OCI-LY3 (cell line): Measurements from ENCODE around the gene UBAC1.

Source experiments
- H2AFZ ChIP-seq: fragments of 200-600, 300-600 bp; shearing (Covaris generic); 2 replicates; pipeline ENCODE4 v1.6.0; 2014; ENCODE audit warnings: antibody characterized with exemption, low read depth, low read length
- H3K27ac ChIP-seq: fragments of 200-600, 300-600 bp; sonication (generic); 2 replicates; pipeline ENCODE4 v1.5.1; 2014; ENCODE audit warnings: mild to moderate bottlenecking, low read length, moderate library complexity, mixed read lengths
- H3K27me3 ChIP-seq: fragments of 200-600, 300-600 bp; sonication (generic); 2 replicates; pipeline ENCODE4 v1.6.1; 2014; ENCODE audit warnings: low read depth, low read length, mixed read lengths
- H3K36me3 ChIP-seq: fragments of 200-600, 300-600 bp; sonication (generic); replicated peaks from 2 replicates; pipeline ENCODE3; 2014; ENCODE audit warnings: low read depth, low read length, mixed read lengths
- H3K4me1 ChIP-seq: fragments of 300-600, 200-600 bp; sonication (generic); 2 replicates; pipeline ENCODE4 v1.6.1; 2014; ENCODE audit warnings: low read length, mixed read lengths
- H3K4me2 ChIP-seq: fragments of 200-600, 300-600 bp; sonication (generic); 2 replicates; pipeline ENCODE4 v1.6.1; 2014; ENCODE audit warnings: low read length, mixed read lengths
- H3K4me3 ChIP-seq: fragments of 300-600, 200-600 bp; sonication (generic); 2 replicates; pipeline ENCODE4 v1.5.1; 2014; ENCODE audit warnings: antibody characterized with exemption, mild to moderate bottlenecking, low read length, moderate library complexity
- H3K79me2 ChIP-seq: fragments of 300-600, 200-600 bp; shearing (Covaris generic); 2 replicates; pipeline ENCODE4 v1.6.1; 2014; ENCODE audit warnings: mild to moderate bottlenecking, low read length, mixed read lengths
- H3K9ac ChIP-seq: fragments of 300-600, 200-600 bp; shearing (Covaris generic); 2 replicates; pipeline ENCODE4 v1.6.0; 2014; ENCODE audit warnings: mild to moderate bottlenecking, low read length, moderate library complexity
- H3K9me3 ChIP-seq: fragments of 200-600, 300-600 bp; shearing (Covaris generic); 2 replicates; pipeline ENCODE4 v1.6.1; 2014; ENCODE audit warnings: low read length, mixed read lengths; ENCODE audit not compliant: insufficient read depth
- H4K20me1 ChIP-seq: fragments of 200-600, 300-600 bp; sonication (generic); 2 replicates; pipeline ENCODE4 v1.6.1; 2016; ENCODE audit warnings: low read length, mixed read lengths; ENCODE audit not compliant: insufficient read depth
- CTCF ChIP-seq: fragments of 200-600, 300-600 bp; sonication (generic); IDR thresholded peaks from 2 replicates; pipeline ENCODE4 v1.5.1; 2014; ENCODE audit warnings: antibody characterized with exemption, low read length, low read depth
- EZH2phosphoT487 ChIP-seq: fragments of 200-600 bp; shearing (Covaris generic); IDR thresholded peaks from 2 replicates; pipeline ENCODE4 v1.6.1; 2018; ENCODE audit warnings: antibody characterized with exemption, mixed run types, low read depth

The UBAC1 gene

GRCh38 chr9:135963338-135963737 lies 2.2 kb upstream of the UBAC1 start:
- Histone ChIP-seq H3K27me3 (no peaks in the 10 kb centered on the region), H3K4me1 (peaks cover 18% of the 10 kb centered on the region), H3K9ac (no peak overlapping the region), H3K79me2 (peaks cover 27% of the 10 kb centered on the region), H3K27ac (no peak overlapping the region), H3K4me2 (no peak overlapping the region), H3K9me3 (no peaks in the 10 kb centered on the region), H3K36me3 (no peaks in the 10 kb centered on the region), H4K20me1 (no peaks in the 10 kb centered on the region; the same call in 1 of the 2 replicates), H2AFZ (no peak overlapping the region), H3K4me3 (no peak overlapping the region)
- TF ChIP-seq CTCF (no peak), EZH2phosphoT487 (no peak)

- Histone ChIP-seq H3K4me2 (no peak overlapping the region), H3K27me3 (no peaks in the 10 kb centered on the region), H3K9me3 (no peaks in the 10 kb centered on the region), H3K27ac (no peak overlapping the region), H3K9ac (no peak overlapping the region), H3K79me2 (peaks cover 32% of the 10 kb centered on the region), H3K36me3 (no peaks in the 10 kb centered on the region), H3K4me3 (no peak overlapping the region), H3K4me1 (peaks cover 18% of the 10 kb centered on the region), H2AFZ (0 out of 2 replicates have a peak overlapping the region, but pooled peaks have one; percentile 84), H4K20me1 (no peaks in the 10 kb centered on the region; the same call in 1 of the 2 replicates)
- TF ChIP-seq EZH2phosphoT487 (no peak), CTCF (no peak)
Measured at GRCh38 chr9:135962696-135963307, 1.6 kb upstream of the UBAC1 start.

- H4K20me1 ChIP-seq: no peaks in the 10 kb centered on the region
- H3K4me1 ChIP-seq: peaks cover 18% of the 10 kb centered on the region
- peak overlapping the region; percentile 74 for H3K4me3 ChIP-seq
- peak overlapping the region; percentile 34 for H3K9ac ChIP-seq
- peaks cover 40% of the 10 kb centered on the region for H3K79me2 ChIP-seq
- no peak overlapping the region for H3K27ac ChIP-seq
- no peaks in the 10 kb centered on the region for H3K9me3 ChIP-seq
- TF ChIP-seq CTCF: no peak
- no peak for TF ChIP-seq EZH2phosphoT487
- H3K36me3 ChIP-seq: no peaks in the 10 kb centered on the region
- H3K4me2 ChIP-seq: peak overlapping the region; percentile 87
- H3K27me3 ChIP-seq: no peaks in the 10 kb centered on the region
- peak overlapping the region; percentile 84 for H2AFZ ChIP-seq
Measured at GRCh38 chr9:135961811-135962695, 880 bp upstream of the UBAC1 start.
